Astrocyte of the spinal cord (primary cell): Measurements from ENCODE around the gene TPRG1.

Source experiments
- DNase-seq: peaks from one replicate; pipeline ENCODE4 v3.0.0; 2011; ENCODE audit warnings: low read depth, low spot score
- H3K4me3 ChIP-seq: 2 replicates; pipeline ENCODE4 v1.5.1; 2011; ENCODE audit warnings: low read depth, mild to moderate bottlenecking, low read length, moderate library complexity
- in situ Hi-C: cut with HindIII; loops from 2 replicates; pipeline ENCODE4 v1.10.0; 2017; ENCODE audit warnings: low sequenced_read_pairs
- TF ChIP-seq, protein P1 (sequence below): IDR thresholded peaks from 2 replicates; pipeline ENCODE4 v1.5.1; 2012; ENCODE audit warnings: low read depth, mild to moderate bottlenecking, low read length, inconsistent platforms

TPRG1 gene

DNA sequence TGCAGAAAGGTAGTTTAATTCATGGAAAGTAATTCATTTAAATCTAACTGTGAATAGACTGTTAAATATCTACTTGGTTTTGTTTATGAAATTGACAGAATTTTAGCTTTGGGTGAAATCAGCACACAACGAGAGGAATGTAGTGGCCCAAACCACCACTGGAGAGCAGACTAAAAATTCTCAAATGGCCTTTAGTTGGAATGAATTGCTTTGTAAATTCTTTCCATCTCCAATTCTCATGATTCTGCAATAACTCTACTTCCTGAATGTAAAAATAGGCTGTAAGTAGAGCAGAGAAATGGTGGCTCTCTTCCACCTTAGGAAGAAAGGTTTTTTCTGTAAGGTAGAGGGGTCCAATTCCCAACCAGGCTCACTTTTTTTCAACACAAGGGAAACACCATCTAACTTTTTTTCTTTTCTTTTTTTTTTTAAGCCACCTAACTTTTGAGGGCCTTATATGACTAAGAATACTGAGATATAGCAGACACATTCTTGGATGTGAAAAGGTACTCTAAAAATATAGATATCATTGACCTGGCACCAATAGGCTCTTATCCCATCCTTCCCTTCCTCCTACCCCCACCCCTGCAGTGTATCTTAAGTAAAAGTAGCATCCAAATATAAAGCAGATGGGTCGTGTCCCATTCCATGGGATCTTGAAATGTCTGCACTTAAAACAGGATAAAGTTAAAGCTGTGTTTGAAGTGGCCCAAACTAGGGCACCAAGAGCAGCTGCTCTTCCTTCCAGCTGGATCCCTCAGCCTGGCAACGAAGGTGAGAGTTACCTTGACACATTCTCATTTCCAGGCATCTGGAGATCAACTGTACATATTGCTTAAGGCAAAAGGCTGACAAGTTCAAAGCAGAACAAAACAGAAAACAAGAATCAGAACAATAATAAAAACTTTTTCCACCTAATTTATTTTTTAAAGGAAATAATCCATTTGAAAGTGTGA, 194.1 kb downstream of the TPRG1 start:
- DNase-seq: no peak
- in situ Hi-C loops: no loop called here
- TF ChIP-seq, protein P1, sequence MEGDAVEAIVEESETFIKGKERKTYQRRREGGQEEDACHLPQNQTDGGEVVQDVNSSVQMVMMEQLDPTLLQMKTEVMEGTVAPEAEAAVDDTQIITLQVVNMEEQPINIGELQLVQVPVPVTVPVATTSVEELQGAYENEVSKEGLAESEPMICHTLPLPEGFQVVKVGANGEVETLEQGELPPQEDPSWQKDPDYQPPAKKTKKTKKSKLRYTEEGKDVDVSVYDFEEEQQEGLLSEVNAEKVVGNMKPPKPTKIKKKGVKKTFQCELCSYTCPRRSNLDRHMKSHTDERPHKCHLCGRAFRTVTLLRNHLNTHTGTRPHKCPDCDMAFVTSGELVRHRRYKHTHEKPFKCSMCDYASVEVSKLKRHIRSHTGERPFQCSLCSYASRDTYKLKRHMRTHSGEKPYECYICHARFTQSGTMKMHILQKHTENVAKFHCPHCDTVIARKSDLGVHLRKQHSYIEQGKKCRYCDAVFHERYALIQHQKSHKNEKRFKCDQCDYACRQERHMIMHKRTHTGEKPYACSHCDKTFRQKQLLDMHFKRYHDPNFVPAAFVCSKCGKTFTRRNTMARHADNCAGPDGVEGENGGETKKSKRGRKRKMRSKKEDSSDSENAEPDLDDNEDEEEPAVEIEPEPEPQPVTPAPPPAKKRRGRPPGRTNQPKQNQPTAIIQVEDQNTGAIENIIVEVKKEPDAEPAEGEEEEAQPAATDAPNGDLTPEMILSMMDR: peak; percentile 10
- no peak overlapping the region for H3K4me3 ChIP-seq

DNA sequence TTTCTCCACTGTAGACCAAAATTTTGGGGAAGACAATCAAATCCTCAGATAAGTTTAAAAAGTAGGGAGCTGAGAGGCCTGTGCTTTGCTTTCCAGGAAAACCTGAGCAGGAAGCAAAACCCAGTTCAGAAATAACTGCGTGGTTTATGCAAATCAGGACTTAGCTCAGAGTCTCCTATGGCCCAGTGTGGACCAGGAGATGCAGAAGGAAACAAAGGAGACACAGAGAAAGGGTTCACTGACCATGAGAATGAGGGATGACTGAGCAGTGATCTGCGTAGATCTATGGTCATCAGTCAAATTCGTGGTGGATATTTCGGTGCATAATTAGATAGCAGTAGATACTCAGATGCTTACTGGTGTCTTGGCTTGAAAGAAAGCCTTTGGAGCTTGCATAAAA, 196.6 kb downstream of the TPRG1 start:
- DNase-seq: no peak
- no peak overlapping the region for H3K4me3 ChIP-seq
- in situ Hi-C loops: no loop called here
- TF ChIP-seq, protein P1: no peak

DNA sequence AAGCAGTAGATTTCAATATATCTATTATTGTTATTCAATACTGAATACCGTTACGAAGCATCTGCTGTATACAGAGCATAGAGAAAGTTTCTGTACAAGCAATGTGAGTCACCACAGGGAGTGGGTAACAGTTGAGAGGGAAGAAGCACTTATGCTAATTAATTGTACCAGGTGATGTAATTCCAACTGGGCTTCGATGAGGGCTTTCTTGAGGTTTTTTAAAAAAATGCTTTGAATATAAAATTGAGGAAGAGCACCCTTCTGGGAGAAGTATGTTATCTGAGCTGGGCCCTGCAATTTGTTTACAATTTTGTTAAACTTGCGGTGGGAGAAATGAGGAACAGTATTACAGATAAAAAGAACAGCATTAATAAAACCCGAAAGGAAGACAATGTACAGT, 197.9 kb downstream of the TPRG1 start:
- TF ChIP-seq, protein P1: no peak
- no peak for DNase-seq
- in situ Hi-C loops: no loop called here
- H3K4me3 ChIP-seq: no peak overlapping the region

DNA sequence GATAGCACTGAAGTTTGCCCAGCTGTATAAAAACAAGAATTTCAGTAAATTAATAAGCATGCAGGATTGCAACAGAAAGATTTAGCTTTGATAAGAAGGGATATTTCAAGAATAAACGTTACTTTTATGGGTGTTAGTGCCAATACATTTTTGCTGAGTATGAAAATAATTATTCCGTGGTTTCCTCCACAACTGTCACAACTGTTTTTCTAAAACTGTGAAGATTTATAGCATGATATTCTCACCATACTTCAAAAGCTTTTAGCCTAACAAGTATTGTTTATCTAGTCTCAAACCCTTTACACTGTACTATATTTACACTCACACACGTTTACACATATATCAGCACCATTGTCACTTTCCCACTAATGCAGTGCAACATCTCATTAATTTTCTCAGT, 200.5 kb downstream of the TPRG1 start:
- in situ Hi-C loops: no loop called here
- DNase-seq: no peak
- TF ChIP-seq, protein P1: no peak
- no peak overlapping the region for H3K4me3 ChIP-seq
